ENCODE results near the gene MAML3.

GRCh38 chr4:139799615-139800014 is 354.4 kb downstream of the MAML3 start:
- TF ChIP-seq CTCF (IDR thresholded peaks at IDR 0.05; ENCODE audit: low read depth, low read length, poor library complexity, severe bottlenecking): no peak
- TF ChIP-seq EZH2phosphoT487 (IDR thresholded peaks at IDR 0.05; ENCODE audit: borderline replicate concordance, low read length): no peak

Measured in DOHH2 (cell line).